ENCODE results near the gene LAPTM5.

The LAPTM5 gene

DNA sequence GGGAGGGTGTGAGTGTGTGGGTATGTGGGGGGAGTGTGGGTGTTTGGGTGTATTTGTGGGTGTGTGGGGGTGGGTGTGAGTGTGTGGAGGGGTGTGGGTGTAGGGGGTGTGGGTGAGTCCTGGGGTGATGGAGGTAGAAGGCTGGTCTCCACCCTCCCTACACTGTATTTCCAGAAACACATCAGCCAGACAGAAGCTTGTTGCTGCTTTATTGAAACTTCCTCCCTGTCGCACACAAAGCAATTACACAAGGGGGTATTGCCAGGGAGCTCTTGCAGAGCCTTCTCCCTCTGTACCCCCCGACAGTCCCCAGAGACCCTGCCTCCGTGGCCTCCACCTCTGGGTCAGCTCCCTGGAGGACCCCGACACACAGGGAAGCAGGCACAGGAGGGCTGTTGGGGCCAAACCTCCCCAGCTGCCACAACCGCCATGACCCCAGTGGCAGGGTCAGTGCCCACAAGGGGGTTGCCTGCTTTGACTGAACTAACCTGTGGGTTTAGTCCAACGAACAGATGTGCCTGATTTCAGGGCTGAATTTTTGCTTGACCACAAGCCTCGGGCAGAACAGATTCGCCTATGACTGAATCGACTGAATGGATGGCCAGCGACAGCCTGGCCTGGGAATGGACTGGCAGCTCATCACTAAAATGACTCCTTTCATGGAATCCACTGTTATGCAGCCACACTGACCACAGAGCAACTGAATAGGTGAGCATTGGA, 25.1 kb downstream of the LAPTM5 start:
- H3K36me3 ChIP-seq (ENCODE audit: control insufficient read depth, insufficient read depth, low read length): no peaks in the 10 kb centered on the region
- no peaks in the 10 kb centered on the region for H3K4me1 ChIP-seq (ENCODE audit: control insufficient read depth, insufficient read depth, low read length)
- no peak overlapping the region for H3K9ac ChIP-seq (ENCODE audit: low read length)
- no peaks in the 10 kb centered on the region for H3K9me3 ChIP-seq (ENCODE audit: control insufficient read depth, low read length)
- H3K4me3 ChIP-seq (ENCODE audit: low read length): no peak overlapping the region
- H3K27me3 ChIP-seq (ENCODE audit: control insufficient read depth, insufficient read depth, low read length): peaks cover 3% of the 10 kb centered on the region

GRCh38 chr1:30731806-30732276, 25.7 kb downstream of the LAPTM5 start:
- H3K4me3 ChIP-seq (ENCODE audit: low read length): no peak overlapping the region
- no peaks in the 10 kb centered on the region for H3K36me3 ChIP-seq (ENCODE audit: control insufficient read depth, insufficient read depth, low read length)
- no peaks in the 10 kb centered on the region for H3K4me1 ChIP-seq (ENCODE audit: control insufficient read depth, insufficient read depth, low read length)
- peaks cover 3% of the 10 kb centered on the region for H3K27me3 ChIP-seq (ENCODE audit: control insufficient read depth, insufficient read depth, low read length)
- no peak overlapping the region for H3K9ac ChIP-seq (ENCODE audit: low read length)
- no peaks in the 10 kb centered on the region for H3K9me3 ChIP-seq (ENCODE audit: control insufficient read depth, low read length)

GRCh38 chr1:30731109-30731805, 26.3 kb downstream of the LAPTM5 start:
- no peak overlapping the region for H3K9ac ChIP-seq (ENCODE audit: low read length)
- H3K36me3 ChIP-seq (ENCODE audit: control insufficient read depth, insufficient read depth, low read length): no peaks in the 10 kb centered on the region
- H3K4me1 ChIP-seq (ENCODE audit: control insufficient read depth, insufficient read depth, low read length): no peaks in the 10 kb centered on the region
- no peak overlapping the region for H3K4me3 ChIP-seq (ENCODE audit: low read length)
- peaks cover 3% of the 10 kb centered on the region for H3K27me3 ChIP-seq (ENCODE audit: control insufficient read depth, insufficient read depth, low read length)
- H3K9me3 ChIP-seq (ENCODE audit: control insufficient read depth, low read length): no peaks in the 10 kb centered on the region

DNA sequence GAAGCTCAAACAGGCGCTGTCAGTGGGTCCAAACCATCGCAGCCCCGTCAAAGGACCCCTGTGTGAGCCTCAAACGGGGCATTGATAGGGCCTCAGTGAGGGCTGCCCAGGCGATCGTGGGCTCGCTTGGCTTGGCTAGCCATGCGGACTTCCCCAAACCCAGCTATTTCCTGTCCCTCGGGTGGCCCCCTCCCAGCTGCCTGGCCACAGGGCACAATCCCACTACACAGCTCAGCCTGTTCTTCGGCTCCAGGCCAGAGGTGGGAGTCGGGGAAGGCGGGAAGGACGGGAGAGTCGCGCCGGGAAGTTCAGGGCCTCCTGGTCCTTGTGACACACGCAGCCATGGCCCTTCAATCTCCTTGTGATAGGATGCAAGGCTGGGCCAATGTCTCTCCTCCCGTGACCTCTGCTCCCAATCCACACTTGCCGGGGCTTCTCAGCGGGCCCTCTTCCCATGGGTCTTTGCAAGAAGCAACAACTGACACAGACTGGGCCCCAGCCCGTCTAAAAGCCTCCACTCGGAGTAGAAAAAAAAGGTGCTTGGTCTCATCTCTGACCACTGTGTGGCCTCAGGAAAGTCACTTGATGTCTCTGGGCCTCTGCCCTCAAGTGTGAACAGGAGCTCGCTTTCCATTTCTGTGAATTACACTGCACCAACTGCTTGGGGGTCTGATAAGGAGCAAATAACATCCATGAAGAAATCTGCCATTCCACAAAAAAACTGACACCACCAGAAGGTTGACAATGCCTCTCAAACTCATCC, 27.0 kb downstream of the LAPTM5 start:
- H3K4me1 ChIP-seq (ENCODE audit: control insufficient read depth, insufficient read depth, low read length): no peaks in the 10 kb centered on the region
- no peak overlapping the region for H3K4me3 ChIP-seq (ENCODE audit: low read length)
- H3K9ac ChIP-seq (ENCODE audit: low read length): no peak overlapping the region
- no peaks in the 10 kb centered on the region for H3K9me3 ChIP-seq (ENCODE audit: control insufficient read depth, low read length)
- peaks cover 3% of the 10 kb centered on the region for H3K27me3 ChIP-seq (ENCODE audit: control insufficient read depth, insufficient read depth, low read length)
- no peaks in the 10 kb centered on the region for H3K36me3 ChIP-seq (ENCODE audit: control insufficient read depth, insufficient read depth, low read length)

- H3K27me3 ChIP-seq (ENCODE audit: control insufficient read depth, insufficient read depth, low read length): peaks cover 3% of the 10 kb centered on the region
Measured at GRCh38 chr1:30729901-30730300, 27.7 kb downstream of the LAPTM5 start.

GRCh38 chr1:30728832-30729638, 28.5 kb downstream of the LAPTM5 start:
- Histone ChIP-seq H3K9me3 (ENCODE audit: control insufficient read depth, low read length) (no peaks in the 10 kb centered on the region), H3K36me3 (ENCODE audit: control insufficient read depth, insufficient read depth, low read length) (no peaks in the 10 kb centered on the region), H3K9ac (ENCODE audit: low read length) (no peak overlapping the region), H3K4me1 (ENCODE audit: control insufficient read depth, insufficient read depth, low read length) (no peaks in the 10 kb centered on the region), H3K27me3 (ENCODE audit: control insufficient read depth, insufficient read depth, low read length) (peaks cover 3% of the 10 kb centered on the region), H3K4me3 (ENCODE audit: low read length) (no peak overlapping the region)

More at GRCh38 chr1:30729901-30730300, 27.7 kb downstream of the LAPTM5 start:
- no peak overlapping the region for H3K4me3 ChIP-seq (ENCODE audit: low read length)
- H3K4me1 ChIP-seq (ENCODE audit: control insufficient read depth, insufficient read depth, low read length): no peaks in the 10 kb centered on the region
- no peaks in the 10 kb centered on the region for H3K9me3 ChIP-seq (ENCODE audit: control insufficient read depth, low read length)
- H3K36me3 ChIP-seq (ENCODE audit: control insufficient read depth, insufficient read depth, low read length): no peaks in the 10 kb centered on the region
- no peak overlapping the region for H3K9ac ChIP-seq (ENCODE audit: low read length)

- no peak overlapping the region for H3K9ac ChIP-seq (ENCODE audit: low read length)
- H3K9me3 ChIP-seq (ENCODE audit: control insufficient read depth, low read length): no peaks in the 10 kb centered on the region
- no peak overlapping the region for H3K4me3 ChIP-seq (ENCODE audit: low read length)
- H3K36me3 ChIP-seq (ENCODE audit: control insufficient read depth, insufficient read depth, low read length): no peaks in the 10 kb centered on the region
- peaks cover 3% of the 10 kb centered on the region for H3K27me3 ChIP-seq (ENCODE audit: control insufficient read depth, insufficient read depth, low read length)
- no peaks in the 10 kb centered on the region for H3K4me1 ChIP-seq (ENCODE audit: control insufficient read depth, insufficient read depth, low read length)
Measured at GRCh38 chr1:30728340-30728739, 29.2 kb downstream of the LAPTM5 start.

GRCh38 chr1:30727824-30728223, 29.8 kb downstream of the LAPTM5 start:
- H3K9ac ChIP-seq (ENCODE audit: low read length): no peak overlapping the region

GRCh38 chr1:30726773-30727684, 30.5 kb downstream of the LAPTM5 start:
- Histone ChIP-seq H3K36me3 (ENCODE audit: control insufficient read depth, insufficient read depth, low read length) (no peaks in the 10 kb centered on the region), H3K4me3 (ENCODE audit: low read length) (no peak overlapping the region), H3K4me1 (ENCODE audit: control insufficient read depth, insufficient read depth, low read length) (peaks cover 5% of the 10 kb centered on the region), H3K27me3 (ENCODE audit: control insufficient read depth, insufficient read depth, low read length) (peaks cover 3% of the 10 kb centered on the region), H3K9ac (ENCODE audit: low read length) (no peak overlapping the region), H3K9me3 (ENCODE audit: control insufficient read depth, low read length) (no peaks in the 10 kb centered on the region)

More at GRCh38 chr1:30727824-30728223, 29.8 kb downstream of the LAPTM5 start:
- Histone ChIP-seq H3K36me3 (ENCODE audit: control insufficient read depth, insufficient read depth, low read length) (no peaks in the 10 kb centered on the region), H3K27me3 (ENCODE audit: control insufficient read depth, insufficient read depth, low read length) (peaks cover 3% of the 10 kb centered on the region), H3K9me3 (ENCODE audit: control insufficient read depth, low read length) (no peaks in the 10 kb centered on the region), H3K4me3 (ENCODE audit: low read length) (no peak overlapping the region), H3K4me1 (ENCODE audit: control insufficient read depth, insufficient read depth, low read length) (no peaks in the 10 kb centered on the region)

- Histone ChIP-seq H3K27me3 (ENCODE audit: control insufficient read depth, insufficient read depth, low read length) (peaks cover 3% of the 10 kb centered on the region), H3K36me3 (ENCODE audit: control insufficient read depth, insufficient read depth, low read length) (no peaks in the 10 kb centered on the region), H3K4me3 (ENCODE audit: low read length) (no peak overlapping the region), H3K4me1 (ENCODE audit: control insufficient read depth, insufficient read depth, low read length) (peaks cover 7% of the 10 kb centered on the region), H3K9me3 (ENCODE audit: control insufficient read depth, low read length) (no peaks in the 10 kb centered on the region), H3K9ac (ENCODE audit: low read length) (no peak overlapping the region)
Measured at GRCh38 chr1:30726236-30726635, 31.3 kb downstream of the LAPTM5 start.

All from mucosa of stomach (tissue), 1 donor.